Measurements from ENCODE around the gene SRPX. TPM values are rescaled to one million over a fixed set of nuclear protein-coding genes. Genes with fewer than 3 reads are reported as not detected.

SRPX gene
- total and polyA plus RNA-seq, 2 of the 4 experiments (the other 2 are of a cell fraction): 35.5 to 81.5 TPM

DNA sequence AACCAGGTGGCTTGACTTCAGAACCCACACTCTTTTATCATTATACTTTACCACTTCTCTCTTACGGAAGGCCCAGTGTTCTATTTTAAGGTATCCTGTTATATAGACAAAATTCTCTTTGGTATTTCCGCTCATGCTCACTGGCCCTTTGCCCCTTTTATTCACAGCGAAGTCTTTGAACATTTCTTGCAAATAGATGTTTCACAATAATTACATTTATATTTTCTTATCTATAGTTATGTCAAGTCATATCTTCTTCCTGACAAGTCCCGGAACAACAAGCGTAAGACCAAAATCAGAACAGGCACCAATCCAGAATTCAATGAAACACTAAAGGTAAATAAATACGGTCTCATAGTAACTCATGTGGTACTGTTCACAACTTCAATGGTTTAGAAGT is 112.3 kb downstream of the SRPX start:
- no CpG with 5 or more reads among the region's 6 CpGs for WGBS, 2 experiments (ENCODE audit: extremely low coverage in 2 of 2, insufficient read length in 1 of 2)

More for the DNA sequence above, 112.3 kb downstream of the SRPX start:
- Histone ChIP-seq H2AFZ (replicated peaks; ENCODE audit: low read length, poor library complexity) (no peak overlapping the region), H2BK20ac (ENCODE audit: low read depth, low read length) (no peak overlapping the region), H3K9me3 (ENCODE audit: control insufficient read depth, insufficient read depth, low read length) (no peaks in the 10 kb centered on the region), H4K91ac (ENCODE audit: insufficient read depth, low read depth, low read length) (no peak overlapping the region), H3K36me3 (ENCODE audit: control insufficient read depth, insufficient read depth, low read length) (no peaks in the 10 kb centered on the region), H3K27me3 (ENCODE audit: control insufficient read depth, insufficient read depth, low read length) (no peaks in the 10 kb centered on the region), H2BK5ac (ENCODE audit: low read depth, low read length, poor library complexity, severe bottlenecking) (no peak overlapping the region), H2AK9ac (replicated peaks; ENCODE audit: low read depth, low read length, poor library complexity) (no peak overlapping the region), H3K9ac (ENCODE audit: low read depth, low read length) (no peak overlapping the region), H3K79me1 (ENCODE audit: low read depth in 1 of 2, low read length in 2 of 2) (no peaks in the 10 kb centered on the region), H2AK5ac (ENCODE audit: low read depth, low read length) (no peak overlapping the region), H3K27ac (ENCODE audit: insufficient read depth, low read length) (no peak overlapping the region), H3K56ac (ENCODE audit: extremely low read depth, insufficient read depth, low read length) (no peak overlapping the region), H2BK15ac (ENCODE audit: low read depth, low read length) (no peak overlapping the region), H3K4me3 (ENCODE audit: insufficient read depth, low read depth, low read length) (no peak overlapping the region), H4K20me1 (ENCODE audit: insufficient read depth, low read length) (no peaks in the 10 kb centered on the region), H3K4me2 (ENCODE audit: low read depth, low read length) (no peak overlapping the region), H2BK120ac (ENCODE audit: low read depth, low read length) (no peak overlapping the region), H3K23ac (ENCODE audit: low read depth, low read length) (no peak overlapping the region), H3K14ac (replicated peaks; ENCODE audit: low read depth, low read length) (no peak overlapping the region), H4K8ac (ENCODE audit: low read depth in 2 of 2, low read length in 2 of 2) (no peak overlapping the region), H3K4ac (ENCODE audit: low read depth, low read length) (no peak overlapping the region), H4K5ac (ENCODE audit: low read depth, low read length) (no peak overlapping the region), H3K9me1 (ENCODE audit: insufficient read depth, low read length) (no peaks in the 10 kb centered on the region), H3K18ac (ENCODE audit: low read depth, low read length) (no peak overlapping the region), H3K4me1 (ENCODE audit: control insufficient read depth, insufficient read depth, low read length) (no peaks in the 10 kb centered on the region)
- no TSS peak for BruUV-seq (replicated peaks)
- intact Hi-C loops (cut with micrococcal nuclease): no loop called here
- ChIA-PET POLR2A (ENCODE audit: unreplicated experiment) (no interaction called here), CTCF (no interaction called here)
- dilution Hi-C loops (cut with HindIII; ENCODE audit: low sequenced_read_pairs, unreplicated experiment): no loop called here
- in situ Hi-C loops (cut with MboI; ENCODE audit: low sequenced_read_pairs): no loop called here
- no peak for TF ChIP-seq RFX5 (IDR thresholded peaks at IDR 0.05; ENCODE audit: low read depth, low read length)
- peak; percentile 35; the same call in 1 of the 2 replicates for TF ChIP-seq CEBPB (IDR thresholded peaks at IDR 0.05; ENCODE audit: low read depth, low read length)
- ATAC-seq (ENCODE audit: low read depth) (no peak), DNase-seq (peak; percentile 28)

All from IMR-90 (cell line).